H9 (cell line): ENCODE data around the gene MX2. TPM values are rescaled to one million over a fixed set of nuclear protein-coding genes. Genes with fewer than 3 reads are reported as not detected.

Source experiments
- DNase-seq: peaks from one replicate; pipeline ENCODE4 v3.0.0-alpha.2; 2017
- H2AFZ ChIP-seq: one replicate; pipeline ENCODE4 v1.6.1; 2013; ENCODE audit warnings: mild to moderate bottlenecking, low read length, control low read depth, moderate library complexity
- H2AK5ac ChIP-seq: 2 replicates; pipeline ENCODE4 v1.6.1; 2013; ENCODE audit warnings: low read length, control low read depth, mixed read lengths; ENCODE audit not compliant: insufficient read length
- H2BK120ac ChIP-seq: one replicate; pipeline ENCODE4 v1.6.1; 2013; ENCODE audit warnings: low read depth, mild to moderate bottlenecking, low read length, control low read depth, inconsistent platforms; ENCODE audit not compliant: poor library complexity, severe bottlenecking
- H2BK12ac ChIP-seq: 2 replicates; pipeline ENCODE4 v1.6.1; 2013; ENCODE audit warnings: low read length, control low read depth, mixed read lengths, low read depth; ENCODE audit not compliant: insufficient read length
- H2BK15ac ChIP-seq: 2 replicates; pipeline ENCODE4 v1.6.1; 2013; ENCODE audit warnings: low read depth, low read length, control low read depth
- H2BK20ac ChIP-seq: one replicate; pipeline ENCODE4 v1.6.1; 2013; ENCODE audit warnings: low read depth, mild to moderate bottlenecking, low read length, control low read depth, inconsistent platforms; ENCODE audit not compliant: poor library complexity, severe bottlenecking
- H2BK5ac ChIP-seq: 2 replicates; pipeline ENCODE4 v1.6.1; 2013; ENCODE audit warnings: low read length, control low read depth, mixed read lengths; ENCODE audit not compliant: insufficient read length
- H3K14ac ChIP-seq: 2 replicates; pipeline ENCODE4 v1.6.1; 2013; ENCODE audit warnings: low read length, control low read depth; ENCODE audit not compliant: insufficient read depth
- H3K18ac ChIP-seq: 2 replicates; pipeline ENCODE4 v1.6.1; 2013; ENCODE audit warnings: low read depth, mild to moderate bottlenecking, mixed read lengths, low read length, control low read depth; ENCODE audit not compliant: insufficient read length
- H3K23ac ChIP-seq: 2 replicates; pipeline ENCODE4 v1.6.1; 2013; ENCODE audit warnings: low read length, control low read depth, mixed read lengths, low read depth; ENCODE audit not compliant: insufficient read length
- H3K23me2 ChIP-seq: 2 replicates; pipeline ENCODE4 v1.6.1; 2013; ENCODE audit warnings: low read depth, mild to moderate bottlenecking, mixed read lengths, low read length, control low read depth; ENCODE audit not compliant: insufficient read length, poor library complexity, severe bottlenecking
- H3K27ac ChIP-seq: 2 replicates; pipeline ENCODE4 v1.5.1; 2013; ENCODE audit warnings: low read length, control low read depth, mixed read lengths, low read depth; ENCODE audit not compliant: insufficient read length
- H3K27me3 ChIP-seq: 2 replicates; pipeline ENCODE4 v1.6.1; 2013; ENCODE audit warnings: low read length, control low read depth, inconsistent platforms; ENCODE audit not compliant: insufficient read depth
- H3K4ac ChIP-seq: 2 replicates; pipeline ENCODE4 v1.6.1; 2013; ENCODE audit warnings: low read depth, mild to moderate bottlenecking, control low read depth, inconsistent platforms, low read length, moderate library complexity
- H3K4me1 ChIP-seq: 2 replicates; pipeline ENCODE4 v1.6.1; 2013; ENCODE audit warnings: low read length, control low read depth, inconsistent platforms; ENCODE audit not compliant: insufficient read depth
- H3K4me2 ChIP-seq: 2 replicates; pipeline ENCODE4 v1.6.1; 2013; ENCODE audit warnings: low read length, control low read depth, mixed read lengths; ENCODE audit not compliant: insufficient read length, insufficient read depth
- H3K56ac ChIP-seq: 2 replicates; pipeline ENCODE4 v1.6.1; 2013; ENCODE audit warnings: low read depth, mild to moderate bottlenecking, mixed read lengths, low read length, control low read depth; ENCODE audit not compliant: insufficient read length
- H3K79me1 ChIP-seq: 2 replicates; pipeline ENCODE4 v1.6.1; 2013; ENCODE audit warnings: low read depth, mild to moderate bottlenecking, moderate library complexity, low read length, control low read depth, inconsistent platforms; ENCODE audit not compliant: insufficient read depth, poor library complexity, severe bottlenecking
- H3K79me2 ChIP-seq: 2 replicates; pipeline ENCODE4 v1.6.1; 2013; ENCODE audit warnings: low read length, control low read depth, inconsistent platforms; ENCODE audit not compliant: insufficient read depth
- H3K9ac ChIP-seq: 2 replicates; pipeline ENCODE4 v1.6.1; 2013; ENCODE audit warnings: low read length, control low read depth, mixed read lengths; ENCODE audit not compliant: insufficient read length; ENCODE audit errors: extremely low read depth
- H3K9me3 ChIP-seq: one replicate; pipeline ENCODE4 v1.6.1; 2013; ENCODE audit warnings: low read depth, low read length, inconsistent platforms; ENCODE audit not compliant: control insufficient read depth
- H3T11ph ChIP-seq: one replicate; pipeline ENCODE4 v1.6.1; 2013; ENCODE audit warnings: mild to moderate bottlenecking, low read length, control low read depth, inconsistent platforms
- H4K20me1 ChIP-seq: one replicate; pipeline ENCODE4 v1.6.1; 2013; ENCODE audit not compliant: control insufficient read depth, insufficient read length, insufficient read depth
- H4K5ac ChIP-seq: 2 replicates; pipeline ENCODE4 v1.6.1; 2013; ENCODE audit warnings: low read depth, mild to moderate bottlenecking, mixed read lengths, low read length, control low read depth; ENCODE audit not compliant: insufficient read length
- H4K8ac ChIP-seq: replicated peaks from 2 replicates; pipeline ENCODE4 v1.6.1; 2013; ENCODE audit warnings: low read length, control low read depth, mixed read lengths, low read depth; ENCODE audit not compliant: insufficient read length
- H4K91ac ChIP-seq: 2 replicates; pipeline ENCODE4 v1.6.1; 2013; ENCODE audit warnings: low read depth, mild to moderate bottlenecking, moderate library complexity, mixed read lengths, low read length, control low read depth; ENCODE audit not compliant: insufficient read length
- H3K27ac Mint-ChIP-seq, 3 experiments: 2 replicates in 2 of 3; 3 replicates in 1 of 3; pipeline ENCODE4 v1.8.0; 2020 to 2021; ENCODE audit warnings: mixed read lengths in 3 of 3, mild to moderate bottlenecking in 1 of 3, moderate library complexity in 1 of 3
- H3K27me3 Mint-ChIP-seq: 2 replicates; pipeline ENCODE4 v1.8.0; 2021; ENCODE audit warnings: low read depth, mild to moderate bottlenecking, moderate library complexity, mixed read lengths
- H3K36me3 Mint-ChIP-seq, 3 experiments: 2 replicates in 2 of 3; 3 replicates in 1 of 3; pipeline ENCODE4 v1.8.0; 2020 to 2021; ENCODE audit warnings: low read depth in 3 of 3, mixed read lengths in 3 of 3; ENCODE audit not compliant: insufficient read depth in 1 of 3
- H3K4me1 Mint-ChIP-seq, 2 experiments: 2 replicates each; pipeline ENCODE4 v1.8.0; 2020; ENCODE audit warnings: mixed read lengths in 2 of 2
- H3K4me3 Mint-ChIP-seq, 2 experiments: 2 replicates in 1 of 2; 3 replicates in 1 of 2; pipeline ENCODE4 v1.8.0; 2020 to 2021; ENCODE audit warnings: mild to moderate bottlenecking in 2 of 2, mixed read lengths in 2 of 2, moderate library complexity in 1 of 2
- H3K9me3 Mint-ChIP-seq, 2 experiments: 2 replicates in 1 of 2; 3 replicates in 1 of 2; pipeline ENCODE4 v1.8.0; 2020; ENCODE audit warnings: mild to moderate bottlenecking in 2 of 2, mixed read lengths in 2 of 2, moderate library complexity in 1 of 2
- WGBS: extraction: QIAGEN DNeasy Blood & Tissue Kit; methylation state at CpG from one replicate; pipeline ENCODE4 v1.1.7; 2013; ENCODE audit warnings: missing lambda C conversion rate, low lambda C conversion rate, mixed read lengths; ENCODE audit not compliant: insufficient read length; ENCODE audit errors: extremely low coverage; 5-methylcytosine and 5-hydroxymethylcytosine counted together
- total RNA-seq: library from RNA; stranded (reverse); gene quantifications from 2 replicates; pipeline ENCODE4 v1.2.1, GENCODE V29; 2021
- TF ChIP-seq, protein P1 (sequence below): fragments of 200-600 bp; sonication (generic); conservative IDR thresholded peaks from 3 replicates; pipeline ENCODE4 v1.8.0; 2021; ENCODE audit warnings: antibody characterized with exemption, mild to moderate bottlenecking

The MX2 gene
- total RNA-seq, 1 experiment from 2014 or later: 1.8 TPM

DNA sequence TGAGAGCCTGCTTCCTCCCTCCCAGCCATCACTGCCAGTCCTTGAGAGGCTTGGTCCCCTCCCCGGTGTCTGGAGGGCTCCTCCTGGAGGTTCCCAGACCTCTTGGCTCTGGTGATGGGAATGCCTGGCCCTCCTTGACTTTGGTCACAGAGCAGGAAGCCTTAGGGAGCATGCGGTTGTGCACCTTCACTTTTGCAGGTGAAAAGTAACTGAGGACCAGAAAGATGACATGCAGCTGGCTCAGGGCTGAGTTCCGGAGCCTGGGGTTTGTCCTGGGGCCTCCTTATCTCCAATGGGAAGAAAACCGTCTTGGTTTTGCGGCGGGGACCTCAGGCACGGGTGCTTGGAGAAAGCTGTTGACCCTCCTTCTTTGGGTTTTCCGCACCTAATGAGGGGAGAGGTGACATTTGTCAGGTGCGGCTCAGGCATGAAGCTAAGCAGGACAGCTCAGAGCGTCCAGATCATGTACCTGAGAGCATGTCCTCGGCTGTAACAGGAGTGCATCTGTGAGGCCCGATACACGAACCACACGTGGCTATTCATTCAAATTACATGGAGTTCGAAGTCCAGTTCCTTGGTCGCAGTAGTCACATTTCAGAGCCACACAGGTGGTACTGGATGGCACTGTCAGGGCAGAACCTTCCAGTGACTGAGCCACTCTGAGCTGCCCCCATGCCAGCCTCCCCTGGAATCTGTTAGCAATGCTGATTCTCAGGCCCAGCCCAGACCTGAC is 608 bp upstream of the MX2 start:
- no peak overlapping the region for H2AK5ac ChIP-seq

More for the DNA sequence above, 608 bp upstream of the MX2 start:
- Histone ChIP-seq H2BK5ac (no peak overlapping the region), H4K91ac (no peak overlapping the region), H4K8ac (no peak overlapping the region), H3T11ph (no peak overlapping the region), H3K79me1 (no peaks in the 10 kb centered on the region), H3K14ac (no peak overlapping the region), H3K4ac (no peak overlapping the region), H2AFZ (no peak overlapping the region), H3K9me3 (no peaks in the 10 kb centered on the region), H3K23me2 (no peaks in the 10 kb centered on the region), H3K79me2 (no peaks in the 10 kb centered on the region), H2BK20ac (no peak overlapping the region), H3K9ac (no peak overlapping the region), H4K20me1 (no peaks in the 10 kb centered on the region), H3K27ac (no peak overlapping the region), H2BK15ac (no peak overlapping the region), H3K4me1 (no peaks in the 10 kb centered on the region; the same call in 1 of the 2 replicates), H2BK12ac (no peak overlapping the region), H2BK120ac (no peak overlapping the region), H4K5ac (no peak overlapping the region), H3K4me2 (no peak overlapping the region), H3K27me3 (no peaks in the 10 kb centered on the region), H3K18ac (no peak overlapping the region), H3K56ac (no peak overlapping the region), H3K23ac (no peak overlapping the region)
- Mint-ChIP-seq H3K36me3 (no peaks in the 10 kb centered on the region), H3K27me3 (peaks cover 2% of the 10 kb centered on the region; the same call in 1 of the 2 replicates), H3K9me3 (no peaks in the 10 kb centered on the region; a peak in 1 of 5 replicates), H3K4me1 (peaks cover 13 to 19% of the 10 kb centered on the region in 2 experiments), H3K27ac (peak overlapping the region in 1 of 3 experiments; percentile 83; a peak in 1 of 7 replicates), H3K4me3 (no peak overlapping the region)
- no CpG with 5 or more reads among the region's 16 CpGs for WGBS
- no peak for DNase-seq
- TF ChIP-seq, protein P1, sequence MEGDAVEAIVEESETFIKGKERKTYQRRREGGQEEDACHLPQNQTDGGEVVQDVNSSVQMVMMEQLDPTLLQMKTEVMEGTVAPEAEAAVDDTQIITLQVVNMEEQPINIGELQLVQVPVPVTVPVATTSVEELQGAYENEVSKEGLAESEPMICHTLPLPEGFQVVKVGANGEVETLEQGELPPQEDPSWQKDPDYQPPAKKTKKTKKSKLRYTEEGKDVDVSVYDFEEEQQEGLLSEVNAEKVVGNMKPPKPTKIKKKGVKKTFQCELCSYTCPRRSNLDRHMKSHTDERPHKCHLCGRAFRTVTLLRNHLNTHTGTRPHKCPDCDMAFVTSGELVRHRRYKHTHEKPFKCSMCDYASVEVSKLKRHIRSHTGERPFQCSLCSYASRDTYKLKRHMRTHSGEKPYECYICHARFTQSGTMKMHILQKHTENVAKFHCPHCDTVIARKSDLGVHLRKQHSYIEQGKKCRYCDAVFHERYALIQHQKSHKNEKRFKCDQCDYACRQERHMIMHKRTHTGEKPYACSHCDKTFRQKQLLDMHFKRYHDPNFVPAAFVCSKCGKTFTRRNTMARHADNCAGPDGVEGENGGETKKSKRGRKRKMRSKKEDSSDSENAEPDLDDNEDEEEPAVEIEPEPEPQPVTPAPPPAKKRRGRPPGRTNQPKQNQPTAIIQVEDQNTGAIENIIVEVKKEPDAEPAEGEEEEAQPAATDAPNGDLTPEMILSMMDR: no peak
